NCI-H774 (cell line): ENCODE data around the gene TMEM117.

ENCODE experiments used
- DNase-seq: peaks from one replicate; lab custom pipeline; 2025; lab: John Stamatoyannopoulos, UW

Gene TMEM117

DNA sequence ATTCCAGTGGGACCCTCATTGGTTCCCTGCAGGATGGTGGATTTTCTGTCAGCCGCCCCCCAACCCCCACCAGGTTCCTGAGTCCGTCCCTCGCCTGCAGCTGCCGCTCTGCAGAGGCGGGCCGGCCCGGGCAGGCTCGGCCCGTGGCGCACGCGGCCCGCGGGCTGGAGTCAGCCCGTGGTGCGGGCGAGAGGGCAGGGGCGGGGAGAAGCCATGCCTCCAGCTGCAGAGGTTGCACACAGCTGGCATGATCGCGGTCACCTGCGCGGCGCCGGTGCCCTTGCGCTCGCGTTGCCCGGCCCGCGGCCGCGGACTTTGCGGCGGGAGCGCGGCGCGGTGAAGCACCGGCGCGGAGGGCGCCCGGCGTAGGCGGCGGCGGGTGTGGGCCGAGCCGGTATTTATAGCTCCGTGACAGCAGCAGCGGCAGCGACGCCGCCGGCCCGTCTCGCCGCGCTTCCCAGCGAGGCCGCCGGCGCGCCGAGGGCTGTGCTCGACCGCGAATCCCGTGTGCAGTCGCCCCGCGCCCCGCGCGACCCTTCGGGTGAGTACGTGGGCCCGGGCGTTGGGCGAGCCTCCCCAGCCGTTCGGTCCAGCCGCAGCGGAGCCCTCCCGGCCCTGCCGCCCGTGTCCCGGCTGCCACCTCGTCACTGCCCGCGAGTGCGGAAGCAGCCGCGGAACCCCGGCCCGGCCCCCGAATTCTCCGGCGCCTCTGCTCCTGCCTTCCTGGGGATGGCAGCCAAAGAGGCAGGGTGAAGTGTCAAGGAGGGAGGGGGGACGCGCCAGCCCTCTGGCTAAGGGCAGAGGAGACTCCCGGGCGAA is at the start of gene TMEM117:
Gene TMEM117 (plus strand): TSS at position 426 of the 819 bp plus-strand sequence.
- peak; percentile 61 for DNase-seq

DNA sequence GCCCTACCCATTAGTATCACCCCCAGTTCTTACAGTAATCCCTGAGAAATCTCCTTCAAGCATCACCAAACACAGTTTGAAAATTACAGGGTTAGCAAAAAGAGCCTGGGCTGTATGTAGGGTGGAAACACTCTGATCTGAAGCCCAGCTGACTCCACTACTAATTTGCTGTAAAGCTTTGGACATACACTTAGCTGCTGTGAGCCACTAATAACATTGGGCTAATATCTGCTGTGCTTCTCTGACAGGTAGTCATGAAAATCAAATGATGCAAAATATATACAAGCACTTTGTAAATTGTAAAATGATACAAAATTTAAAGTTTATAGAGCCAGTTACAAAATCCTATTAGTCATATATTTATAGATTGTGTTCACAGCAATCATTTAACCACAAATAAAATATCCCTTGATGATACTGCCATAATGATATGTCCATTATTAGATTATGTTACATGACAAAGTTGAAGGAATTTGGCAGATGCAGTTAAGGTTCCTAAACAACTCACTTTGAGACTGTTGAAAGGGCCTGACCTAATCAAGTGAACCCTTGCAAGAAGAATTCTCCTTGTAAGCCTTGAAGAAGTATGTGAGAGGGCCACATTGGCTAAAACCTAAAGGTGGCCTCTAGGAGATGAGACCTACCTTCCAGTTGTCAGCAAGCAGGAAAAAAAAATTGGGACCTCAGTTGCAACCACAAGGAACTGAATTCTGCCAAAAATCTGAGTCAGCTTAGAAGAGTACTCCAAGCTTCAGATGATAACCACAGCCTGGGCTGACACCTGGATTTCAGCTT is 48.8 kb upstream of the TMEM117 start:
- DNase-seq: no peak

DNA sequence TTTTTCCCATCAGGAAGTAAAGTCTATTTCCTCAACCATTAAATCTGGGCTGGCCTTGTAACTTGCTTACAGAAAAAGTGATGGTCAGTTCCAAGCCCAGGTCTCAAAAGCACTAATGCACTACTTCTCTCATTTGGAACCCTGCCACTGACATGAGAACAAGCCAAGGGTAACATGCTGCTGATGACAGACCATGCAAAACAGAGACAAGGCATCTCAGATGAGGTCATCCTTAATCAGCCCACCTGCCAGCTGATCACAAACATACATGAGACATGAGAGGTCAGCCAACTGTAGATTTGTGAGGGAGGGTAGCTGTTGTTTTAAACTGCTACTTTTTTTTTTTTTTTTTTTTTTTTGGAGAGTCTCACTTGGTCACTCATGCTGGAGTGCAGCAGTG is 45.9 kb upstream of the TMEM117 start:
- no peak for DNase-seq

DNA sequence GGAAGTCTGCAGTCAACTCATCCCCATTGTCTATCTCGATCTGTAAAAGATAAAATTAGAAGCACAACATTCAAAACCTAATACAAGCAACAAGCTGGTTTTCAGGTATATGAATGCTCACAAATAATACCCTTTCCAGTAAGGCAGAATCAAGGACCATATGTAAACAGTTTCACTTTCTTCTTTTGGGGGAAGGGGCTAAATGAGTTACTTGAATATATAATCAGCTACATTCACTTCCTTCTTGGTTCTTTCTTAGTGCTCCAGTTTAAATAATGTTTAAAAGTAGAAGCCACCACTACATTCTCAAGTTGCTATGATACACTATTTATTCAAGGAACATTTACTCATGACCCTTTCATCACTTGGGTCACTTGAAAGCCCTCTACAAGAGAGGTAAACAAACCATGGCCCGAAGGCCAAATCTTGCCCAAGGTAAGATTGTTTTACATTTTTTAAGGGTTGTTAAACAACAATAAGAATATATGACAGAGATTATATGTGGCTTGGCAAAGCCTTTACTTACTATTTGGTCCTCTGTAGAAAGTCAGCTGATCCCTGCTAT is 40.1 kb upstream of the TMEM117 start:
- DNase-seq: no peak

DNA sequence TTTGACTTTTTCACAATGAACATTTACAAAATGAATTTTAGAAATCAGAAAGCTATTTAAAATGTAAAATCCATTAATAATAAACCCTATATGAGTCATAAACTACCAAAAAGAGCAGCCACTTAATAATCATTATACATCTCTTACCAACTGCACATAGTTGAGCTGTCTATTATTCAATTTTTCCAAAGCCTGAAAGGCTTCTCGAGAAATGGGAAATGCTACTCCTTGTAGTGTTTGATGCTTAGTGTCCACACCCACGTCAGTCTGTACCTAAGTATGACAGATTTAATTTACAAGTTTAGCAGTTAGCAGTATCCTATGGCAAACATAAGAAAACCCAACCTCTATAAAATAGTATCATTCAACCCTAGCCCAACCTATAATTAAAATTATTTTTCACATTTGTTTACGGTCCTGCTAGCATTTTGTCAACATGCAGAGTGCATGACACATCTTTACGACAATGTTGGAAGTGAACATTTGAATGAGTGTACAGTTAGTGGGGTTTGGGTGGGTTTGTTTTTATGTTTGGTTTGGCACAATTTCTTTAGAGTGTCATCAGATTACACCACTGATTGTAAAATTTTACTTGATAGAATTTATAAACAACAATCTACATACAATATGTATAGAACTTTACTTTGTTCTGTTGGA is 38.2 kb upstream of the TMEM117 start:
- no peak for DNase-seq

DNA sequence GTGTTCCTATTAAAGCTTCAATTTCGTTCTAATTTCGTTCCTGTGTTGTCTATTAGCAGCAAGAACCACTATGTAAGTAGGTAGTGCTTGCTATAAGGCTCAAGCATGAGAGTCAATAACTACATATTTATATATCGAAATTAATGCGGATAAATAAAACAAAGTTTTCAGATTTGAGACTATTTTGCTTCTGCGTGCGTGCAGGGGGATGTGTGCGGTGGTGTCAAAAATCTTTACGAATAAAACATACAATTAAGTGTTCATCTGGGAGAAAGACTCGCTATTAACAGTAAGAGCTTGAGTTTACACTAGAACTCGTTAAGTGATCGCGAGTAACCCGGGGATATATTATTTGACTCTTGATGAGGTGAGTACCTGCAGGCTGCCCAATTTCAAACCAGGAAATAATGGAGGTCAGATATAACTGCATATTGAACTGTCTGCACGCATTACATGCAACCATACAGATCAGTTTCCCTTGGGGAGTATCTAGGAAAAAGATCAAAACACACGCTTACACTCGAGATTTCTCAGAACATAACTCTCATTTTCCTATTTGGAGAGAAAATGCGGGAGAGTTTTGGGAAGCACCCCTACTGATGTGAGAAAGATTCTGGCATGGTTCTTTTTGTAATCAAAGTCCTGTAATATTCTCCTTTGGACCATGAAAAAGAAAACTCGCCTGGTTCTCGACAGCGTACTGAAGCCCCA is 30.6 kb upstream of the TMEM117 start:
- DNase-seq: no peak

DNA sequence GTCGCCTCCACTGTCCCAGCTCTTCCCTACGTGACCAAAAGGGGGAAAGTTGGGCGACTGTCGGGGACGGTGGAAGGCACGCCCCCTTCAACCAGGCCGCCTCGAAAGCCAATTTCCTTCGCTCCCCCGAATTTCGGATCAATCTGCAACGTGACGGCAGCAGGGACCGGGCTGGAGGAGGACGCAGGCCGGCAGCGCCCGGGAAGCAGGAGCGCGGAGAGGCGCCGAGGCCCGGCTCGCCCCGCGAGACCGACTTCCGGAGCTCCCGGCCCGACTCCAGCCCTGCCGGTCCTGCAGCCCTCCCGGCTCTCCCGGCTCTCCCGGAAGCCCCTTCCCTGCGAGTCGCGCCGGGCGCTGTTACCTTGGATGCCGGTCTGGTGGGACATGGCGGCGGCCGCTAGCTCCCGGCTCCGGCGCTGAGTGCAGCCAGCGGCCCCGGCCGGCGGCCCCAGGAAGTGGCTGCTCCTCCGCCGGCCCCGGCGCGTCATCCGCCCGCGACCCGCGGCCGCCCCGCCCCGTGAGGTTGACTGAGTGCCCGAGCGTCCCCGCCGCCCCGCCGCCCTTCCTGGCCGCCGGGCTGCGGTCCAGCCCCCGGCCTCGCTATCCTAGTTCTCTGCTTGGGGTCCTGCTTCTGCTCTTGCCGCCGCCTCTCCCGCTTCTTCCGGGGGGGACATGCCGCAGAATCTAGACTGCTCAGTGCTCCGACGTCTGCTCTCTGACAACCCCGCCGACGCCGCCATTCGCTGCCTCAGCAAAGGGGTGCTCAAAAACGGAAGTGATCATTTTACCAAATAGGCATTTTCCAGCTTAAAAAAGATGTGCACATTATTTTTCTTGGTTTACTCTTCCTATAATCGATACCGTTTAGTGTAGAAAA is 29.8 kb upstream of the TMEM117 start, which contains the start of gene TWF1:
Gene TWF1 (minus strand): TSS at position 458 of the 877 bp plus-strand sequence. CDS start 72 bp downstream, at position 386.
- DNase-seq: peak; percentile 82

DNA sequence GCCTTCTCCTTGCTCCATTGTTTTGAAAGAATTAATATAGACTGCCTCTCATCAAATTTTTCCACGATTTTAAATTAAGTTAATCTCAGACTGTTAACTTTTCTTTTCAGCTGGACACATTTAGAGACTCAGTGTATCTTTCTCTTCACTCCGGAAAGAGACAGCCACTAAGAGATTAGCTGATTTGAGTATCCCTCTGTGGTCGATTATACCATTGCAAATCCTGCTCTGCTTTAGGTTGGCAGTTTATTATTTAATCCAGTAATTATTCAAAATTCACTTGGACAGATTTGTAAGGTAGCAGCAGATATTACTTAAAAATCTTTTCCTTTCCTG is 29.2 kb upstream of the TMEM117 start:
- DNase-seq: no peak

DNA sequence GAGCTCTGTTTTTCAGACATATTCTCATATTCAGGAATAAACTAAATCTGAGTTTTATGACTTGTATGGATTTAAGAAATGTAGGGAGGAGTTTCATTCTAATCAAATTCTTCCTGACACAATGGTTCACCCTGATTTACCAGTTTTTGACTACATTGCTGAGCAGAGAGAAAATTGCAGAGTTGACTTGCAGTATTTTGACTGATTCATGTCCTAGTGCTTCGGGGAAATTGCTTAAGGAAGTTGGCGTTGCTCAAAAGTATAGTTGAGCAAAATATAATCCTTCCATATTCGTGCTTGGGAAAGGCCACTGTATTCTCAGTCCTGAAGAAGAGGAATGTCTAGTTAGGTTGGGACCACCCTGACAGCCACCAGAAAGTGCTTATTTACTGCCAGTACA is 28.5 kb upstream of the TMEM117 start:
- DNase-seq: no peak

DNA sequence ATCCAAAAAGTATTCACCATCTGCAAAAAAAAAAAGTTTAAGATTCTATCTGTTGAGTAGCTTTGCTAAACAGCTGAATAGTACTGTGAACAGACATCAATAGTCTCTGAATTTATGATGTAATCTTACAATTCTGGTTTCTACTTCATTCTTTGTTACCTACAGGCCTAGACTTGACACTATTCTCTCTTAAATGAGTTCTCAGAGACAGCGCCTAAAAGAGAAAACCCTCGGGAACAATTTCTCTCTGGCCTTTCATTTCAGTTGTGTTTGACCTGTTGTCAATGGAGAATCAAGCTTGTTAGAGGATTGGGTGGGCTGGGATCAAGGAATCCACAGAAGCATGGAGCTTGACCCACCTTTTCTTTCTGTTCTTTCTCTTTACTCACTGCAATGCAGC is 23.8 kb upstream of the TMEM117 start:
- no peak for DNase-seq

DNA sequence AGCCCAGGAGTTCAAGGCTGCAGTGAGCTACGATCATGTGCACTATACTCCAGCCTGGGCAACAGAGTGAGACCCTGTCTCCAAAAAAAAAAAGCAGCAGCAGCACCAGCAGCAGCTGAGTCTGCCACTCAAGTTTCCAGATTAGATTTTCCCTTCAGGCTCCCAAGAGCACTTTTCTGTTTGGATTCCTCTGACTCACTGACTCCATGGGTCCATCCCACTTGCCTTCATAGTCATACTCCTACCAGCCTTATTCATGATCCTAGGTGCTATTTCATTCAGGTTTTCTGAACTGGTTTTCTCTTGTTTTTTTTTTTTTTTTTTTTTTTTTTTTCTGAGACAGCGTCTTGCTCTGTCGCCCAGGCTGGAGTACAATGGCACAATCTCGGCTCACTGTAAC is 23.0 kb upstream of the TMEM117 start:
- DNase-seq: no peak

DNA sequence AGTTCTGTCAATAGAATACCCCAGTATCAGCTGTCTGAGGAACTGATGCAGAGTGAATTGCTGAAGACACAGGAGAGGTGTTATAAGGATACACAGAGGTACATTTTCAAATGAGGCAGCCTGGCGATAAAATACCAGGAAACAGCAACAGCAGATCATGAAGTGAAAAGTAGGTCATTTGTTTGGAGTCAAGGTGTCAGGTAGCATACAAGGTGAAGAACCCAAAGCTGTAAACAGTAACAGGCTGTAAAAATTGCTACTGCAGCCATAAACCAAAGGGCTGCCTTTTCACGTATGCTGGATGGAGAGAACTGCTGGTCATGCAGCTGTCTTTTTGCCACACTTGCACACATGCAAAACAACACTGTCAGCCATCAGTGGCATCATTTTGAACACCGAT is 20.5 kb upstream of the TMEM117 start:
- no peak for DNase-seq

DNA sequence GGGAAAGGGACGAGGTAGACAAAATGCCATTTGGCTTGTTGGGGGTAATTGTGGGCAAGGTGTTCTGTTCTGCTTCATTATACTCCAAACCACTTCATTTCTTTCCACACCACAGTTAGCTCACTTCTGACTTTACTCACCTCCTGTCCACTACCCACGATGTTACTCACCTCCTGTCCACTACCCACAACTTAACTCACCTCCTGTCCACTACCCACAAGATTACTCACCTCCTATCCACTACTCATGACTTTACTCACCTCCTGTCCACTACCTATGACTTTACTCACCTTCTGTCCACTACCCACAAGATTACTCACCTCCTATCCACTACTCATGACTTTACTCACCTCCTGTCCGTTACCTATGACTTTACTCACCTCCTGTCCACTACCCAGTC is 19.7 kb upstream of the TMEM117 start:
- DNase-seq: no peak

DNA sequence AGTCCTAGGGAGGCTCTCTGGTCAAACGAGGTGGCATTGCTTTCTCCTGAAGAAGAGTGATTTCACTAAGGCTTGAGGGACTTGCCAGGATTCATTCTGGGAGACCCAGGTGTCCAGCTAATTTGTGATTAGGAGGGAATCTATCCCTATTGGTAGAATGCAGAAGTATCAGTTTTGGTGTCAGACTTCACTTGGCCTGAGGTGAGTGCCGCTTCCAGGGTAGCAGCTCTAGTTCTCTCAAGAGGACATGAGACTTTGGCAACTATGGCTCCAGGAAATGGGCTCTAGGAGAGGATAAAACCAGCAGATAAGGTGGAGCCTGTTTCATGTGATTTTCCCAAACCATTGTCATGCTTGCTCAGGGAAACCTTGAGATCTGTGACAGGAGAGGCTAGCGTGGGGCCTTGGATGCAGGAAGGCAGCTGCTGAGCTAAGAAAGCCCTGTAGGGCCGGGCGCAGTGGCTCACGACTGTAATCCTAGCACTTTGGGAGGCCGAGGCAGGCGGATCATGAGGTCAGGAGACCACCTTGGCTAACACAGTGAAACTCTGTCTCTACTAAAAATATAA is 11.6 kb upstream of the TMEM117 start:
- no peak for DNase-seq

DNA sequence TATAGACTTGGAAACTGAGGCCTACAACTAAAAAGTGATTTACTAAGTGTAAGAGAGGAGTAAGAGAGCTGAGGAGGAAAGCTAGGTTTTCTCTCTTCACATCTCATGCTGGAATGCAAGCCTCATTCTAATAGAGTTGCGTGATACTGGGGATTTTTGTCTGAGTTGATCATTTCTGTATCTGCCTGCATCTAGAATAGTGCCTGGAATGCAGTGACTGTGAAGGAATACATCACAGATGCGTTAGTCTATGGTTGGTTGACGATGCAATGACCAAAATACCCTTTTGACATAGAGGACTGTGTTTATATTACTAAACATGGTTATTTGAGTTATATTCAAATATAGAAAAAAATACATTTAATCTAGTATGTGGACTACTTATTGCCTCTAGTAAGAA is 9.2 kb upstream of the TMEM117 start:
- DNase-seq: no peak

DNA sequence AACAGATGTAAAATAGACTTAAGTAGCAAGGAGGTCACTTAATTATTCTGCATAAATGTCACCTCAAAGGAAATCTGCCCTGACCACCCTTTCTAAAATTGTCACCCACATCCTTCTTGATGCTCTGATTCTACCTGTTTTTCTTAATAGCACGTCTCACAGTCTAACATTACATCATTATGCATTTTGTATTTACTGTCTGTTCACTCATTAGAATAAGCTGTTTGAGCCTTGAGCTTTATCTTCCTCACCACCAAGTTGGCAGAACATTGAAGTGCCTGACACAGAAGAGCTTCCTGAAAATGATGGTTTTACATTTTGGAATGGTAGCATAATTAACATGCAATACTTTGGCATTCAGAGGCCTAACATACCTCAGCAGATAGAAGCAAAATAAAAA is 8.8 kb upstream of the TMEM117 start:
- no peak for DNase-seq

DNA sequence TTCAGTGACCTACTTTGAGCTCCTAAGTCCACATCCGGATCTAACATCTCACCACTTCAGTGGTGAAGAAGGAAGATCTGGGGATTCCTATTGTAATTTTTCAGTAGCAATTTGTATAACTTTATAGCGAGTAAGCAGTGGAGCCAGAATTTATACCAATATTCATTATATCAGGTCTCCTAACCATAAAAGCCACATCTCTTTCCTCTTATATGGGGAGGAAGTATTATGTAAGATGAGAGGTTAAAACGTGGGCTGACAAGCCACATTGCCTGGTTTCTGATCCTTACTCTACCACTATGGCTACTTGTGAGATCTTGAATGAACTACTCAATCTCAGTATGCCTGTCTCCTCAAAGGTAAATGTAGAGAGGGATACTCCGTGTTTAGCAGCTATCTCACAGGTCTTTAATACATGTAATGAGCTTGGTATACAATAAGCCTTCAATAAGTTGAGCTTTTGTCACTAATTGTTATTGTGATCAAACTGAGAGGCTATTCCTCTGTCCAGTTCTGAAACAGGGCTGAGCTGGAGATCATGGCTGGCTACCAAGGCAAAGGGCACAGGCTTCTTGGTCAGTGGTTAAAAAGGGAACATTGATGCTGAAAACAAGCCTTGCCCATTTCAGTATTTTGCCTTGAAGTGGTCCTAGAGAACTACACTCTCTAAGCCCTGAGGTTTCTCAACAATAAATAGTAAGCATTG is 3.3 kb upstream of the TMEM117 start:
- DNase-seq: no peak

DNA sequence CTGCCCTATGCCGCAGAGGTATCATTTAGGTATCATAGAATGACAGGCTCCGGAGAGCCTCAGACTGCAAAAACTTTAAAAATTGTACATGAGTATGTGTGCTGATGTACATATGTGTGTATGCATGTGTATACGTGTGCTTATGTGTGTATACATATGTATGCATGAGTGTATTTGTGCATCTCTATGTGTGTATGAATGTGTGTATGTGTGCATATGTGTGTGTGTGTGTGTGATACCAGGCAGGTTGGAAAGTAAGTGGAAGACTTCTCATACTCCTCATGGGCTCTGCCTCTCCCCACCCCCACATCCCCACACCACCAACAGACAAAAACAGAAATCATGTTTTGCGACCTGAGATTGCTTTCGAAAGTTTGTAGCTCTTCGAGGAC is 621 bp upstream of the TMEM117 start:
- no peak for DNase-seq

DNA sequence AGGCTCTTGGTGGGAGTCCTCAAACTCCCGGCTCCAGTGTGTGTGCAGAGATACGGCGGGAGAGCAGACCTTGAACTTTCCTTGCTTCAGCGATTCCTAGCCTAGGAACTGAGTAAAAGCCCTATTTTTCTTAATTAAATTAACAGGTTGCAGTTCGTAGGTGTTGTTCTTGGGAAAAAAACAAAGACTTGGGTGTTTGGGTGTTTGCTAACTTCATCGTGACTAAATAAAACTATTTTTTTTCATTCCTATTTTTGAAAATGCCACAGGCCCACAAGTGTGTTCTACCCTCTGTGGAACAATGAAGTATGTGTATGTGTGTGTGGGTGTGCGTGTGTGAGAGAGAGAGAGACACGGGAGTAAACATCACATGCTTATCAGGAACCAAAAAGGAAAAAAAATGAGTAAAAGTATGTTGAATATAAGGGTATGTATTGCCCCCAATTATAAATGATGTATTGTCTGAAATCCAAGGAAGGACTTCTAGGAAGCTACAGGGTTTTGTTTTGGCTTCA is 651 bp downstream of the TMEM117 start:
- DNase-seq: no peak

DNA sequence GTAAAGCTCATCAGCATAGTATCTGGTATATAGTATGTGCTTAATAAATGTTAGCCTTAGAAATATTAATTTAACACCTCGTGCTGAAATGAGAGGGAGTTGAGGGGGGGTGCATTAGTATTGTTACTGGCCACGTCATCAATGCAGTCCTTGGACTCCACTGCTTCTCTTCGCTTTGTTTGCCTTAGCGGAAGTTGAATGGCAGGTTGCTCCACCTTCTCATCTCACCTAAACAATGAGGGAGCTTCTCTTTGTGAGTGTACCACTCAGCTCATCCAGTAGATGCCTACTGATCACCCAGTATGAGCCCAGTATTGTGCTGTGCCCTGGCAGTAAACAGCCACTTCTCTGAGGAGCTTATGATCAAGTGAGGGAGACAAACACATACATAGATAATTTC is 4.5 kb downstream of the TMEM117 start:
- no peak for DNase-seq
